GM21526 (cell line): Measurements from ENCODE around the gene OGN.

Source experiments
- ATAC-seq: cut with Tn5 transposase; IDR thresholded peaks from one replicate; pipeline ENCODE4 v1.9.1; 2021; ENCODE audit warnings: moderate library complexity; ENCODE audit not compliant: unreplicated experiment, low FRiP score

OGN gene

GRCh38 chr9:92406477-92406876 is 2.1 kb upstream of the OGN start:
- ATAC-seq, result no peak

GRCh38 chr9:92405818-92406217 is 1.4 kb upstream of the OGN start:
- no peak for ATAC-seq

GRCh38 chr9:92402826-92403745 is 1.3 kb downstream of the OGN start:
- no peak for ATAC-seq

- ATAC-seq, result no peak
Observed at GRCh38 chr9:92402360-92402759, 2.0 kb downstream of the OGN start.

- no peak for ATAC-seq
Observed at GRCh38 chr9:92397853-92398252, 6.5 kb downstream of the OGN start.

- ATAC-seq, result no peak
Observed at GRCh38 chr9:92395617-92396016, 8.8 kb downstream of the OGN start.

GRCh38 chr9:92393686-92394085 is 10.7 kb downstream of the OGN start:
- no peak for ATAC-seq

- no peak for ATAC-seq
Observed at GRCh38 chr9:92392690-92393089, 11.7 kb downstream of the OGN start.

- no peak for ATAC-seq
Observed at GRCh38 chr9:92385953-92386352, 18.4 kb downstream of the OGN start.

GRCh38 chr9:92385477-92385876 is 18.9 kb downstream of the OGN start:
- ATAC-seq, result no peak

- ATAC-seq, result no peak
Observed at GRCh38 chr9:92385001-92385400, 19.4 kb downstream of the OGN start.

- no peak for ATAC-seq
Observed at GRCh38 chr9:92384375-92384774, 20.0 kb downstream of the OGN start.

GRCh38 chr9:92381775-92382174 is 22.6 kb downstream of the OGN start:
- ATAC-seq, result no peak

- ATAC-seq, result no peak
Observed at GRCh38 chr9:92380603-92381002, 23.8 kb downstream of the OGN start.

- ATAC-seq, result no peak
Observed at GRCh38 chr9:92378865-92379560, 25.4 kb downstream of the OGN start.

GRCh38 chr9:92377876-92378275 is 26.5 kb downstream of the OGN start:
- ATAC-seq, result no peak

- ATAC-seq, result no peak
Observed at GRCh38 chr9:92373167-92373566, 31.2 kb downstream of the OGN start.

GRCh38 chr9:92369075-92369474 is 35.3 kb downstream of the OGN start:
- no peak for ATAC-seq

GRCh38 chr9:92360083-92360482 is 44.3 kb downstream of the OGN start:
- ATAC-seq, result no peak

- ATAC-seq, result no peak
Observed at GRCh38 chr9:92359394-92359995, 44.9 kb downstream of the OGN start.

GRCh38 chr9:92353051-92353450 is 51.3 kb downstream of the OGN start:
- ATAC-seq, result no peak
